Gastroesophageal sphincter (tissue), 4 donors: ENCODE results near the gene APBA1. TPM values are rescaled to one million over a fixed set of nuclear protein-coding genes. Genes with fewer than 3 reads are reported as not detected.

Source experiments
- ATAC-seq: fragments of 150-250 bp; one replicate; pipeline ENCODE4 v1.9.1; 2016; ENCODE audit warnings: mild to moderate bottlenecking, moderate library complexity
- H3K27ac ChIP-seq, 4 donors: fragments of 200-600 bp; sonication (generic) in 3 of 4; 1 replicate in 3 of 4; 2 replicates in 1 of 4; pipeline ENCODE4 v1.5.1; 2016 to 2019
- H3K27me3 ChIP-seq: fragments of 200-600 bp; sonication (generic); one replicate; pipeline ENCODE4 v1.5.1; 2019
- H3K36me3 ChIP-seq, 2 donors: fragments of 200-600 bp; sonication (generic); one replicate each; pipeline ENCODE4 v1.5.1; 2019; ENCODE audit warnings: control low read depth in 1 of 2
- H3K4me1 ChIP-seq, 3 donors: fragments of 200-600 bp; sonication (generic); 1 replicate in 2 of 3; 2 replicates in 1 of 3; pipeline ENCODE4 v1.5.1; 2016 to 2019; ENCODE audit warnings: control low read depth in 2 of 3
- H3K4me3 ChIP-seq, 2 donors: fragments of 200-600 bp; sonication (generic); one replicate each; pipeline ENCODE4 v1.5.1; 2019; ENCODE audit warnings: mild to moderate bottlenecking in 1 of 2, moderate library complexity in 1 of 2
- H3K9me3 ChIP-seq, 3 donors: fragments of 200-600 bp; sonication (generic); one replicate each; pipeline ENCODE4 v1.5.1; 2017 to 2019; ENCODE audit warnings: control low read depth in 2 of 3
- CTCF ChIP-seq, 4 experiments: fragments of 200-600 bp in 2 of 4; fragments of 450-650 bp in 2 of 4; sonication (generic) in 1 of 4; IDR thresholded peaks; one replicate each; pipeline ENCODE4 v1.5.1; 2017 to 2019; ENCODE audit warnings: antibody characterized with exemption in 4 of 4, mild to moderate bottlenecking in 2 of 4, moderate library complexity in 2 of 4
- EP300 ChIP-seq: sonication (generic); formaldehyde crosslinking; IDR thresholded peaks from one replicate; pipeline ENCODE4 v1.6.1; 2017; ENCODE audit warnings: antibody characterized with exemption, mild to moderate bottlenecking
- POLR2A ChIP-seq, 2 donors: fragments of 450-650 bp; IDR thresholded peaks; one replicate each; pipeline ENCODE4 v1.6.1; 2017; ENCODE audit warnings: antibody characterized with exemption in 2 of 2, mild to moderate bottlenecking in 2 of 2, moderate library complexity in 1 of 2
- POLR2AphosphoS5 ChIP-seq: sonication (generic); formaldehyde crosslinking; IDR thresholded peaks from one replicate; pipeline ENCODE4 v1.6.1; 2017; ENCODE audit warnings: antibody characterized with exemption
- WGBS, 2 donors: methylation state at CpG; one replicate each; pipeline ENCODE4 v1.1.5; 2018; ENCODE audit warnings: low coverage in 1 of 2; 5-methylcytosine and 5-hydroxymethylcytosine counted together
- total RNA-seq, 4 donors: library from RNA; depleted of rRNA; stranded (reverse); fragments of >200 nt; gene quantifications; one replicate each; pipeline ENCODE4 v1.1.0, GENCODE V29; 2016

APBA1 gene
- total RNA-seq, 4 donors from 2014 or later, result 4.7 to 10.5 (median 5.8) TPM

DNA sequence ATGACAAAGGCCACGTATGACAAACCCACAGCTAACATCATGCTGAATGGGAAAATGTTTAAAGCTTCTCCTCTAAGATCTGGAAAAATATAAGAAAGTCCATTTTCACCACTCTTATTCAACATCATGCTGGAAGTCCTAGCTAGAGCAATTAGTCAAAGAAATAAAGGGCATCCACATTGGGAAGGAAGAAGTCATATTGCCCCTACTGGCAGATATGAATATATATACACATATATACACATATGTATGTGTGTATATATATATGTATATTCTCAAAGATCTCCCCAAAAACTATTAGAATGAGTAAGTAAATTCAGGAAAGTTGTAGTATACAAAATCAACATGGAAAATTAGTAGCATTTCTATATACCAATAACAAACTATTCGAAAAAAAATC, 17.1 kb downstream of the APBA1 start:
- no peak overlapping the region for H3K27ac ChIP-seq
- H3K4me1 ChIP-seq, result no peaks in the 10 kb centered on the region
- no peak overlapping the region for H3K4me3 ChIP-seq
- WGBS, 2 donors, result 94 to 100% methylated on average over 2 of the region's 2 CpGs
- ATAC-seq, result no peak
- no peaks in the 10 kb centered on the region for H3K9me3 ChIP-seq
- TF ChIP-seq EP300, result no peak
- no peak for TF ChIP-seq POLR2AphosphoS5
- TF ChIP-seq POLR2A (IDR thresholded peaks at IDR 0.05), result no peak
- no peak for TF ChIP-seq CTCF (IDR thresholded peaks at IDR 0.05)
- no peaks in the 10 kb centered on the region for H3K27me3 ChIP-seq
- H3K36me3 ChIP-seq, result no peaks in the 10 kb centered on the region

DNA sequence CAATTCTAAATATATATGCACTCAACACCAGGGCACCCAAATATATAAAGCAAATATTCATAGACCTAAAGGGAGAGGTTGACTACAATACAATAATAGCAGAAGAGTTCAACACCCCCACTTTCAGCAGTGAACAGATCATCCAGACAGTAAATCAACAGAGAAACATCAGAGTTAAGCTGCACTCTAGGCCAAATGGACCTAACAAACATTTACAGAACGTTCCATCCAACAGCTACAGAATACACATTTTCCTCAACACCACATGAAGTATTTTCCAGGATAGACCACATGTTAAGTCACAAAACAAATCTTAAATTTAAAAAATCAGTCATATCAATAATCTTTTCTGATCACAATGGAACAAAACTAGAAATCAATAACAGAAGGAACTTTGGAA, 18.9 kb downstream of the APBA1 start:
- Histone ChIP-seq H3K9me3 (no peaks in the 10 kb centered on the region), H3K4me3 (no peak overlapping the region), H3K36me3 (no peaks in the 10 kb centered on the region), H3K27ac (no peak overlapping the region), H3K27me3 (no peaks in the 10 kb centered on the region), H3K4me1 (no peaks in the 10 kb centered on the region)
- 65 to 78% methylated on average over 1 of the region's 1 CpG for WGBS, 2 donors
- ATAC-seq, result no peak
- no peak for TF ChIP-seq POLR2AphosphoS5
- no peak for TF ChIP-seq CTCF (IDR thresholded peaks at IDR 0.05)
- TF ChIP-seq EP300, result no peak
- no peak for TF ChIP-seq POLR2A (IDR thresholded peaks at IDR 0.05)

DNA sequence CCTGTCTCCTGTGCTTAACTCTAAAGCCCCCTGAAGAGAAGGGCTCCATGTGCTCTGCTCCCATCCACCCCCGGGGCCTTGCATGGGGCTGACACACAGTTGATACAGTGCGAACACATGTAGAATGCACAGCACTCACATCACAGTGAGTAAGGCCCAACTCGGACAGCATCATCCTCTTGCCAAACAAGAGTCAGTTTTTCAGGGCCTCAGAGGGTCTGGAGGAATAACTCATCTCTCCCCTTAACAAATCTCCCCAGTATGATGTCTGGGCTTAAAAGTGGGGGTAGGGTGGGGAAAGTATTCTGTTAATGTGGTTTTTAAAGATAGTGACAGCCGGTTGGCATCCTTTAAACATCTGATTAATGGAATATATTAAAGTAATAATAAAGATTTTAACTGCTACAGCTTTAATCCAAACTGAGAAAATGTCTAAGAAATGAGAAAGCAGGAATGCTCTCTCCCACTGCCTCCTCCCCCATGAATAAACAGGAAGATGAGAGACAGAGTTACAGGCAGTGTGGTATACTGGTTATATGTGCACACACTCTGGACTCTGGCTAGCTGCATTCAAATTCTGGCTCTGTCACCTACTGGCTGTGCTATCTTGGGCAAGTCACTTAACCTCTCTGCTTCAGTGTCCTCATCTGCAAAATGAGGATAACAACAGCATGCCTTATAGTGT, 22.5 kb downstream of the APBA1 start:
- H3K4me3 ChIP-seq, result no peak overlapping the region
- H3K27me3 ChIP-seq, result no peaks in the 10 kb centered on the region
- TF ChIP-seq POLR2A (IDR thresholded peaks at IDR 0.05), result no peak
- TF ChIP-seq EP300, result no peak
- TF ChIP-seq POLR2AphosphoS5, result no peak
- no peak for TF ChIP-seq CTCF (IDR thresholded peaks at IDR 0.05)
- H3K4me1 ChIP-seq, result no peaks in the 10 kb centered on the region
- no peak for ATAC-seq
- no peaks in the 10 kb centered on the region for H3K36me3 ChIP-seq
- WGBS, 2 donors, result 38 to 40% methylated on average over 1 to 2 of the region's 4 CpGs
- no peak overlapping the region for H3K27ac ChIP-seq
- H3K9me3 ChIP-seq, result no peaks in the 10 kb centered on the region

GRCh38 chr9:69647804-69648203, 24.4 kb downstream of the APBA1 start:
- Histone ChIP-seq H3K27me3 (no peaks in the 10 kb centered on the region), H3K9me3 (no peaks in the 10 kb centered on the region), H3K36me3 (no peaks in the 10 kb centered on the region), H3K4me1 (no peaks in the 10 kb centered on the region), H3K27ac (no peak overlapping the region), H3K4me3 (no peak overlapping the region)
- TF ChIP-seq POLR2AphosphoS5 (no peak), EP300 (no peak), POLR2A (IDR thresholded peaks at IDR 0.05) (no peak), CTCF (IDR thresholded peaks at IDR 0.05) (no peak)
- no peak for ATAC-seq
- 80 to 92% methylated on average over 1 to 3 of the region's 3 CpGs for WGBS, 2 donors

GRCh38 chr9:69646810-69647209, 25.4 kb downstream of the APBA1 start:
- ATAC-seq, result no peak
- Histone ChIP-seq H3K9me3 (no peaks in the 10 kb centered on the region), H3K27ac (no peak overlapping the region), H3K4me1 (no peaks in the 10 kb centered on the region), H3K36me3 (no peaks in the 10 kb centered on the region), H3K27me3 (no peaks in the 10 kb centered on the region), H3K4me3 (no peak overlapping the region)
- 66 to 77% methylated on average over 3 of the region's 3 CpGs for WGBS, 2 donors
- TF ChIP-seq POLR2AphosphoS5, result no peak
